ENCODE results near the gene RPS6KA2. TPM values are rescaled to one million over a fixed set of nuclear protein-coding genes. Genes with fewer than 3 reads are reported as not detected.

RPS6KA2 gene
- polyA plus RNA-seq, 1 experiment: 70.9 TPM

- Histone ChIP-seq H3K4me3 (ENCODE audit: low read depth, low read length) (no peak overlapping the region), H3K9me3 (ENCODE audit: control insufficient read depth, insufficient read depth, low read length) (no peaks in the 10 kb centered on the region), H3K27me3 (ENCODE audit: control insufficient read depth, insufficient read depth, low read length) (no peaks in the 10 kb centered on the region), H3K27ac (ENCODE audit: low read depth, low read length) (no peak overlapping the region)
- DNase-seq (ENCODE audit: low read depth, low spot score): no peak
- CTCF ChIA-PET: no interaction called here
- POLR2A ChIA-PET: no interaction called here
- TF ChIP-seq CTCF (IDR thresholded peaks at IDR 0.05; ENCODE audit: low read depth, low read length): no peak
Observed at GRCh38 chr6:166487148-166487547, 139.9 kb downstream of the RPS6KA2 start.

GRCh38 chr6:166486536-166486880, 140.5 kb downstream of the RPS6KA2 start:
- CTCF ChIA-PET: no interaction called here
- DNase-seq (ENCODE audit: low read depth, low spot score): no peak
- POLR2A ChIA-PET: no interaction called here

GRCh38 chr6:166485651-166486535, 141.2 kb downstream of the RPS6KA2 start:
- ChIA-PET POLR2A (no interaction called here), CTCF (no interaction called here)
- no peaks in the 10 kb centered on the region for H3K27me3 ChIP-seq (ENCODE audit: control insufficient read depth, insufficient read depth, low read length)
- no peak overlapping the region for H3K4me3 ChIP-seq (ENCODE audit: low read depth, low read length)
- TF ChIP-seq CTCF (IDR thresholded peaks at IDR 0.05; ENCODE audit: low read depth, low read length): peak; percentile 5; the same call in 1 of the 2 replicates
- H3K9me3 ChIP-seq (ENCODE audit: control insufficient read depth, insufficient read depth, low read length): no peaks in the 10 kb centered on the region
- no peak for DNase-seq (ENCODE audit: low read depth, low spot score)
- no peak overlapping the region for H3K27ac ChIP-seq (ENCODE audit: low read depth, low read length)

More at GRCh38 chr6:166486536-166486880, 140.5 kb downstream of the RPS6KA2 start:
- no peak for TF ChIP-seq CTCF (IDR thresholded peaks at IDR 0.05; ENCODE audit: low read depth, low read length)
- H3K9me3 ChIP-seq (ENCODE audit: control insufficient read depth, insufficient read depth, low read length): no peaks in the 10 kb centered on the region
- no peak overlapping the region for H3K27ac ChIP-seq (ENCODE audit: low read depth, low read length)
- H3K4me3 ChIP-seq (ENCODE audit: low read depth, low read length): no peak overlapping the region
- no peaks in the 10 kb centered on the region for H3K27me3 ChIP-seq (ENCODE audit: control insufficient read depth, insufficient read depth, low read length)

- CTCF ChIA-PET: no interaction called here
- no peak for TF ChIP-seq CTCF (IDR thresholded peaks at IDR 0.05; ENCODE audit: low read depth, low read length)
- no peak for DNase-seq (ENCODE audit: low read depth, low spot score)
- POLR2A ChIA-PET: no interaction called here
- H3K4me3 ChIP-seq (ENCODE audit: low read depth, low read length): no peak overlapping the region
- H3K9me3 ChIP-seq (ENCODE audit: control insufficient read depth, insufficient read depth, low read length): no peaks in the 10 kb centered on the region
- no peak overlapping the region for H3K27ac ChIP-seq (ENCODE audit: low read depth, low read length)
- H3K27me3 ChIP-seq (ENCODE audit: control insufficient read depth, insufficient read depth, low read length): no peaks in the 10 kb centered on the region
Observed at GRCh38 chr6:166484863-166485262, 142.2 kb downstream of the RPS6KA2 start.

GRCh38 chr6:166483573-166484250, 143.3 kb downstream of the RPS6KA2 start:
- no peak for DNase-seq (ENCODE audit: low read depth, low spot score)
- ChIA-PET CTCF (no interaction called here), POLR2A (no interaction called here)
- no peak for TF ChIP-seq CTCF (IDR thresholded peaks at IDR 0.05; ENCODE audit: low read depth, low read length)
- H3K9me3 ChIP-seq (ENCODE audit: control insufficient read depth, insufficient read depth, low read length): no peaks in the 10 kb centered on the region; the same call in 1 of the 2 replicates
- no peak overlapping the region for H3K27ac ChIP-seq (ENCODE audit: low read depth, low read length)
- H3K4me3 ChIP-seq (ENCODE audit: low read depth, low read length): no peak overlapping the region
- no peaks in the 10 kb centered on the region for H3K27me3 ChIP-seq (ENCODE audit: control insufficient read depth, insufficient read depth, low read length)

Data from AG04450 (cell line).